Activated T-cell treated with anti-CD3 and anti-CD28 coated beads, Interleukin-2, amount 50 U/mL, for 72 hours (primary cell): ENCODE measurements around the gene GLRX2. TPM values are rescaled to one million over a fixed set of nuclear protein-coding genes. Genes with fewer than 3 reads are reported as not detected.

ENCODE experiments used
- ATAC-seq, 2 donors: fragments of 150-1000 bp; cut with Tn5 transposase; replicated peaks in 1 of 2; 2 replicates each; pipeline ENCODE4 v1.10.0; 2021; ENCODE audit warnings: moderate library complexity in 2 of 2, mild to moderate bottlenecking in 1 of 2
- DNase-seq, 2 donors: peaks; one replicate each; pipeline ENCODE4 v3.0.0; 2021 to 2022; ENCODE audit warnings: mixed read lengths in 1 of 2
- H3K27ac Mint-ChIP-seq: one replicate; pipeline ENCODE4 v1.8.0; 2022; ENCODE audit warnings: mild to moderate bottlenecking, moderate library complexity, mixed read lengths
- H3K27me3 Mint-ChIP-seq: one replicate; pipeline ENCODE4 v1.8.0; 2022; ENCODE audit warnings: low read depth, mixed read lengths
- H3K36me3 Mint-ChIP-seq, 2 donors: one replicate each; pipeline ENCODE4 v1.8.0; 2022; ENCODE audit warnings: mixed read lengths in 2 of 2, mild to moderate bottlenecking in 1 of 2; ENCODE audit not compliant: insufficient read depth in 2 of 2
- H3K4me1 Mint-ChIP-seq: one replicate; pipeline ENCODE4 v1.8.0; 2022; ENCODE audit warnings: low read depth, mixed read lengths
- H3K4me3 Mint-ChIP-seq, 2 donors: one replicate each; pipeline ENCODE4 v1.8.0; 2022; ENCODE audit warnings: mild to moderate bottlenecking in 2 of 2, mixed read lengths in 2 of 2, moderate library complexity in 2 of 2
- H3K9me3 Mint-ChIP-seq, 2 donors: one replicate each; pipeline ENCODE4 v1.8.0; 2022; ENCODE audit warnings: mixed read lengths in 2 of 2
- total RNA-seq, 2 donors: library from RNA; stranded (reverse); gene quantifications; one replicate each; pipeline ENCODE4 v1.2.3, GENCODE V29; 2022

The GLRX2 gene
- total RNA-seq, 2 donors from 2014 or later = 22.7 to 32.1 TPM

DNA sequence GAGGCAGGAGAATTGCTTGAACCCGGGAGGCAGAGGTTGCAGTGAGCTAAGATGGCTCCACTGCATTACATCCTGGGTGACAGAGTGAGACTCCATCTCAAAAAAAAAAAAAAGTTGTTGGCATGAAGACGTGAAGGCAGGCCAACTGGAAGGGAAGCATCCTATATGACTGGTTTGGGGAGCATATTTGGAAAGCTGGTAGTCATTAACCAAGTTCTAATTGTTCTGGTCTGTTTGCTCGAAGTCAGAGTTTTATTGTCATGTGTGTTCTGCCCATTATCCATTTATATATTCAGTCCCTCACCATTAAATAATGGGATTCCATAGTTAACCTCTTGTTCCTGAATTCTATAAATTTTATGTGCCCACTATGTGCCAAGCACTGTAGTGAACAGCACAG, 3.3 kb upstream of the GLRX2 start:
- Mint-ChIP-seq H3K4me3 (no peak overlapping the region), H3K27ac (no peak overlapping the region), H3K36me3 (no peaks in the 10 kb centered on the region), H3K9me3 (no peaks in the 10 kb centered on the region), H3K4me1 (peaks cover 12% of the 10 kb centered on the region), H3K27me3 (no peaks in the 10 kb centered on the region)
- ATAC-seq (no peak), DNase-seq (no peak)

- H3K36me3 Mint-ChIP-seq = no peaks in the 10 kb centered on the region
- H3K4me1 Mint-ChIP-seq = peaks cover 16% of the 10 kb centered on the region
- no peaks in the 10 kb centered on the region for H3K9me3 Mint-ChIP-seq
- ATAC-seq (no peak), DNase-seq (no peak)
- H3K4me3 Mint-ChIP-seq = peak overlapping the region; percentile 87 to 97
- no peaks in the 10 kb centered on the region for H3K27me3 Mint-ChIP-seq
- peak overlapping the region; percentile 73 for H3K27ac Mint-ChIP-seq
Measured at GRCh38 chr1:193105821-193106177, 585 bp upstream of the GLRX2 start.

GRCh38 chr1:193104502-193104906, 710 bp downstream of the GLRX2 start:
- ATAC-seq (peak; percentile 36 to 50), DNase-seq (peak; percentile 36 to 51)
- Mint-ChIP-seq H3K27ac (no peak overlapping the region), H3K27me3 (no peaks in the 10 kb centered on the region), H3K36me3 (peaks cover 2 to 3% of the 10 kb centered on the region in 2 donors), H3K4me3 (peak overlapping the region; percentile 87 to 97), H3K4me1 (peaks cover 16% of the 10 kb centered on the region), H3K9me3 (no peaks in the 10 kb centered on the region)

DNA sequence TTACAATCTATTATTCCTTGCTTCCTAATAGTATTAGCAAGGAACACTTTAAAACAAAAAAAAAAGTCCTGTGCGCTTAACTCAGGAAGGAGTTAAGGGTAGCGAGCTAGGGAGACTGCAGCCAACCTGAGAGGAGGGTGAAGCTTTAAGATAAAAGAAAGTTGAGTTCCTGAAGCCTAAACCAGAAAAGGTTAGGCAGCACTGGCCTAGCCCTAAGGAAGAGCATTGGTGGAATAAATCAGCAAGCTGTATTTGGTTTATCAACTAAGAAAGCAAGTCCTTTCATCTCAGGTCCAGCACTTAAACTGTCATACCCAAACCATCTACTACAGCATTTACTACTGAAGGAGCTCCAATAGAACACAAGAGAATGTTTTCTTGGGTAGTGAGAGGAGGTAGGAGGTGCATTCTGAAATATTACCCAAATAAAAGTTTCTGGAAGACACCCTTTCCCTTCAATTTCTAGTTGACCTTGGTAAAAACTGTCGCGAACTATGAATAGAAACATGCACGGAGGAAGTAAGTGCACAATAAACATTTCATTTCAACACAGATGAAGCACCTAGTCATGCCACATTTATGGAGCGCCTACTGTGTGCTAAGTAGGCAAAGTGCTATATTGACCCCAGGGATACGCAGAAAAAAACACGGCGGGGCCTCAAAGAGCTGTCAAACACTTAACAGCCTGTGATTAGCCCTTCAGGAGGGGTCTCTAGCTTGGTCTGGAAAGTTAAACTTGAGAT, 1.3 kb downstream of the GLRX2 start:
- no peaks in the 10 kb centered on the region for H3K9me3 Mint-ChIP-seq
- H3K27ac Mint-ChIP-seq = peak overlapping the region; percentile 14
- no peak for ATAC-seq
- no peaks in the 10 kb centered on the region for H3K27me3 Mint-ChIP-seq
- no peak for DNase-seq
- H3K4me3 Mint-ChIP-seq = peak overlapping the region; percentile 87 to 97
- H3K36me3 Mint-ChIP-seq = peaks cover 2 to 3% of the 10 kb centered on the region in 2 donors
- H3K4me1 Mint-ChIP-seq = peaks cover 16% of the 10 kb centered on the region

DNA sequence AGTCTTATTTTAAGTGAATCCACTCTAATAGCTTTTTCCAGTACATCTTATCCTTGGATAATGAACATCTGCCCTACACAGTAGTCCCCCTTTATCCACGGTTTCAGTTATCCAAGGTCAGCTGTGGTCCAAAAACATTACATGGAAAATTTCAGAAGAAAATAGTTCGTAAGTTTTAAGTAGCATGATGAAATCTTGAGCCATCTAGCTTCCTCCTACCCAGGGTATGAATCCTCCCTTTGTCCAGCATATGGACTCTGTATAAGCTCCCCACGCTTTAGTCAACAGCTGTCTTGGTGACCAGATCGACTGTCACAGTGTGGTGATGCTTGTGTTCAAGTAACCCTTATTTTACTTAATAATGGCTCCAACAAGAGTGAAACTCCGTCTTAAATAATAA, 2.6 kb downstream of the GLRX2 start:
- DNase-seq (no peak), ATAC-seq (no peak)
- Mint-ChIP-seq H3K27me3 (no peaks in the 10 kb centered on the region), H3K4me1 (peaks cover 16% of the 10 kb centered on the region), H3K27ac (no peak overlapping the region), H3K4me3 (no peak overlapping the region), H3K9me3 (no peaks in the 10 kb centered on the region), H3K36me3 (peaks cover 2 to 3% of the 10 kb centered on the region in 2 donors)

DNA sequence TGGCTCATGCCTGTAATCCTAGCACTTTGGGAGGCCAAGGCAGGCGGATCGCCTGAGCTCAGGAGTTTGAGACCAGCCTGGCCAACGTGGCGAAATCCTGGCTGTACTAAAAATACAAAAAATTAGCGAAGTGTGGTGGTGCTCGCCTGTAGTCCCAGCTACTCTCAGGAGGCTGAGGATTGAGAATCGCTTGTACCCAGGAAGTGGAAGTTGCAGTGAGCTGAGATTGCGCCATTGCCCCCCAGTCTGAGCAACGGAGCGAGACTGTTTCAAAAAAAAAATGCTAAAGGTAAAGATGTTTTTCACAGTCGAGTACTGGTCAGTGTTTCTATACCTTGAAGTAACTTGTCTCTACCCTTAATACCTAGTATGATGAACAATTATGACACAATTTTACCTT, 11.1 kb downstream of the GLRX2 start:
- Mint-ChIP-seq H3K27ac (no peak overlapping the region), H3K36me3 (peaks cover 0 to 3% of the 10 kb centered on the region in 2 donors), H3K27me3 (no peaks in the 10 kb centered on the region), H3K9me3 (no peaks in the 10 kb centered on the region), H3K4me1 (no peaks in the 10 kb centered on the region), H3K4me3 (no peak overlapping the region)
- ATAC-seq (no peak), DNase-seq (no peak)

- Mint-ChIP-seq H3K4me1 (no peaks in the 10 kb centered on the region), H3K9me3 (no peaks in the 10 kb centered on the region), H3K27me3 (no peaks in the 10 kb centered on the region), H3K27ac (no peak overlapping the region), H3K36me3 (peaks cover 0 to 2% of the 10 kb centered on the region in 2 donors), H3K4me3 (no peak overlapping the region)
- no peak for DNase-seq
- no peak for ATAC-seq
Measured at GRCh38 chr1:193090865-193091264, 14.3 kb downstream of the GLRX2 start.

GRCh38 chr1:193087893-193088292, 17.3 kb downstream of the GLRX2 start:
- H3K36me3 Mint-ChIP-seq = peaks cover 0 to 9% of the 10 kb centered on the region in 2 donors
- ATAC-seq (no peak), DNase-seq (no peak)
- H3K9me3 Mint-ChIP-seq = no peaks in the 10 kb centered on the region
- no peaks in the 10 kb centered on the region for H3K27me3 Mint-ChIP-seq
- no peaks in the 10 kb centered on the region for H3K4me1 Mint-ChIP-seq
- no peak overlapping the region for H3K27ac Mint-ChIP-seq
- no peak overlapping the region for H3K4me3 Mint-ChIP-seq

DNA sequence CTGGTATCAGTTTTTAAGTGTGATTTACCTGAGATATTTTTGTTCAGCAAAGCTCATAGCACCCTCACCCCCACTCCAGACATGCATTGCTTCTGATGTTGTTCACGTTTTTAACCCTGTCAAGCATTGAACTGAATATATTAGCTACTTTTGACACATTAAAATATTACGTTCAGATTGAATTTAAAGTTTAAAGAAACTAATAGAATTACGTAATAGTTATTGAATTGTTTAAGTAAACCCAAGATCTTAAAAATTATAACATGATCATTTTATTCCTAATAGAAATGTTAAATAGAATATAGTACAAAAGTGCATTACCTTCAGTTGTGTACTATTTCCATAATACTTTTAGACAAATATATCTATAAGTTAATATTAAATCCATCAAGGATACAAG, 18.9 kb downstream of the GLRX2 start:
- H3K36me3 Mint-ChIP-seq = peaks cover 0 to 9% of the 10 kb centered on the region in 2 donors
- no peaks in the 10 kb centered on the region for H3K9me3 Mint-ChIP-seq
- H3K4me3 Mint-ChIP-seq = no peak overlapping the region
- H3K27me3 Mint-ChIP-seq = no peaks in the 10 kb centered on the region
- H3K27ac Mint-ChIP-seq = no peak overlapping the region
- ATAC-seq (no peak), DNase-seq (no peak)
- H3K4me1 Mint-ChIP-seq = no peaks in the 10 kb centered on the region

GRCh38 chr1:193085263-193085662, 20.0 kb downstream of the GLRX2 start:
- ATAC-seq (no peak), DNase-seq (no peak)
- Mint-ChIP-seq H3K27me3 (no peaks in the 10 kb centered on the region), H3K4me1 (no peaks in the 10 kb centered on the region), H3K27ac (no peak overlapping the region), H3K9me3 (no peaks in the 10 kb centered on the region), H3K4me3 (no peak overlapping the region), H3K36me3 (peaks cover 2 to 9% of the 10 kb centered on the region in 2 donors)

GRCh38 chr1:193083365-193084088, 21.7 kb downstream of the GLRX2 start:
- Mint-ChIP-seq H3K4me1 (no peaks in the 10 kb centered on the region), H3K9me3 (no peaks in the 10 kb centered on the region), H3K36me3 (peaks cover 2 to 16% of the 10 kb centered on the region in 2 donors), H3K27me3 (no peaks in the 10 kb centered on the region), H3K27ac (no peak overlapping the region), H3K4me3 (no peak overlapping the region)
- DNase-seq (no peak), ATAC-seq (no peak)

- no peak overlapping the region for H3K4me3 Mint-ChIP-seq
- H3K27me3 Mint-ChIP-seq = no peaks in the 10 kb centered on the region
- no peak for ATAC-seq
- DNase-seq = no peak
- no peaks in the 10 kb centered on the region for H3K4me1 Mint-ChIP-seq
- peaks cover 12 to 26% of the 10 kb centered on the region in 2 donors for H3K36me3 Mint-ChIP-seq
- no peak overlapping the region for H3K27ac Mint-ChIP-seq
- H3K9me3 Mint-ChIP-seq = peaks cover 0 to 2% of the 10 kb centered on the region in 2 donors
Measured at GRCh38 chr1:193079187-193079586, 26.0 kb downstream of the GLRX2 start.

- Mint-ChIP-seq H3K36me3 (peaks cover 12 to 26% of the 10 kb centered on the region in 2 donors), H3K27ac (no peak overlapping the region), H3K4me3 (no peak overlapping the region), H3K27me3 (no peaks in the 10 kb centered on the region), H3K4me1 (no peaks in the 10 kb centered on the region), H3K9me3 (peaks cover 0 to 2% of the 10 kb centered on the region in 2 donors)
- no peak for ATAC-seq
- no peak for DNase-seq
Measured at GRCh38 chr1:193077991-193078390, 27.2 kb downstream of the GLRX2 start.
